C1 segment of cervical spinal cord (tissue), 14 donors: ENCODE data around the gene MRC1.
A peak's percentile ranks its signal among the peaks of the same experiment; 100 is the strongest.

Experiments
- DNase-seq, 14 donors: peaks; one replicate each; lab custom pipeline; 2025; lab: John Stamatoyannopoulos, UW

The MRC1 gene

GRCh38 chr10:17795813-17796594 lies 13.1 kb upstream of the MRC1 start:
- no peak for DNase-seq

GRCh38 chr10:17801507-17801906 lies 7.6 kb upstream of the MRC1 start:
- DNase-seq, result no peak

- DNase-seq, result no peak
Measured at GRCh38 chr10:17802350-17802749, 6.8 kb upstream of the MRC1 start.

GRCh38 chr10:17802976-17803375 lies 6.2 kb upstream of the MRC1 start:
- no peak for DNase-seq

- DNase-seq, result no peak
Measured at GRCh38 chr10:17805330-17805729, 3.8 kb upstream of the MRC1 start.

- no peak for DNase-seq
Measured at GRCh38 chr10:17805921-17806577, 3.1 kb upstream of the MRC1 start.

- DNase-seq, result no peak
Measured at GRCh38 chr10:17811146-17811865, 2.2 kb downstream of the MRC1 start.

GRCh38 chr10:17814973-17815372 lies 5.8 kb downstream of the MRC1 start:
- DNase-seq, result no peak

GRCh38 chr10:17816199-17816598 lies 7.1 kb downstream of the MRC1 start:
- no peak for DNase-seq

GRCh38 chr10:17817316-17817715 lies 8.2 kb downstream of the MRC1 start:
- DNase-seq, result no peak

GRCh38 chr10:17817790-17818189 lies 8.6 kb downstream of the MRC1 start:
- no peak for DNase-seq

- no peak for DNase-seq
Measured at GRCh38 chr10:17819836-17820235, 10.7 kb downstream of the MRC1 start.

- no peak for DNase-seq
Measured at GRCh38 chr10:17820943-17821342, 11.8 kb downstream of the MRC1 start.

- no peak for DNase-seq
Measured at GRCh38 chr10:17821893-17822292, 12.7 kb downstream of the MRC1 start.

GRCh38 chr10:17831341-17831740 lies 22.2 kb downstream of the MRC1 start:
- no peak for DNase-seq

GRCh38 chr10:17831896-17832295 lies 22.7 kb downstream of the MRC1 start:
- no peak for DNase-seq

GRCh38 chr10:17833656-17834055 lies 24.5 kb downstream of the MRC1 start:
- DNase-seq, result no peak

GRCh38 chr10:17835688-17836087 lies 26.5 kb downstream of the MRC1 start:
- no peak for DNase-seq

GRCh38 chr10:17836942-17837341 lies 27.8 kb downstream of the MRC1 start:
- peak in 3 of 14 donors; percentile 3 to 13 (median 4) for DNase-seq

GRCh38 chr10:17838080-17838648 lies 29.0 kb downstream of the MRC1 start:
- DNase-seq, result peak in 1 of 14 donors; percentile 6

- DNase-seq, result no peak
Measured at GRCh38 chr10:17841050-17841449, 31.9 kb downstream of the MRC1 start.

- no peak for DNase-seq
Measured at GRCh38 chr10:17842641-17843040, 33.5 kb downstream of the MRC1 start.
